Activated CD4-positive, alpha-beta memory T cell treated with anti-CD3 and anti-CD28 coated beads, Interleukin-2, amount 10 ng/mL, durations not matched to agents 7 days and 5 days (primary cell): ENCODE measurements around the gene EMILIN1. TPM values are rescaled to one million over a fixed set of nuclear protein-coding genes. Genes with fewer than 3 reads are reported as not detected.

Experiments used
- CTCF ChIA-PET: fragments of 350-600 bp; sonication (Branson Sonifier 250); formaldehyde crosslinking; loops from one replicate; lab custom pipeline; 2021; ENCODE audit warnings: antibody characterized with exemption, inconsistent platforms; lab: Charles Lee
- POLR2A ChIA-PET: fragments of 350-600 bp; sonication (Branson Sonifier 250); formaldehyde crosslinking; loops from one replicate; lab custom pipeline; 2021; ENCODE audit warnings: antibody characterized with exemption; lab: Charles Lee
- DNase-seq: peaks from one replicate; pipeline ENCODE4 v3.0.0-alpha.2; 2020
- H3K27ac Mint-ChIP-seq: one replicate; pipeline ENCODE4 v1.8.0; 2021; ENCODE audit warnings: mild to moderate bottlenecking, mixed read lengths
- H3K27me3 Mint-ChIP-seq: one replicate; pipeline ENCODE4 v1.8.0; 2021; ENCODE audit warnings: mixed read lengths
- H3K36me3 Mint-ChIP-seq: one replicate; pipeline ENCODE4 v1.8.0; 2021; ENCODE audit warnings: low read depth, mixed read lengths
- H3K4me1 Mint-ChIP-seq: one replicate; pipeline ENCODE4 v1.8.0; 2021; ENCODE audit warnings: mixed read lengths
- H3K4me3 Mint-ChIP-seq: one replicate; pipeline ENCODE4 v1.8.0; 2021; ENCODE audit warnings: mild to moderate bottlenecking, mixed read lengths
- H3K9me3 Mint-ChIP-seq: one replicate; pipeline ENCODE4 v1.8.0; 2021; ENCODE audit warnings: mixed read lengths
- total RNA-seq, 2 experiments: library from RNA; stranded (reverse); gene quantifications; one replicate each; pipeline ENCODE4 v1.2.3, GENCODE V29; 2021

Gene EMILIN1
- total RNA-seq, 2 experiments from 2014 or later: 0.70 to 0.78 TPM

DNA sequence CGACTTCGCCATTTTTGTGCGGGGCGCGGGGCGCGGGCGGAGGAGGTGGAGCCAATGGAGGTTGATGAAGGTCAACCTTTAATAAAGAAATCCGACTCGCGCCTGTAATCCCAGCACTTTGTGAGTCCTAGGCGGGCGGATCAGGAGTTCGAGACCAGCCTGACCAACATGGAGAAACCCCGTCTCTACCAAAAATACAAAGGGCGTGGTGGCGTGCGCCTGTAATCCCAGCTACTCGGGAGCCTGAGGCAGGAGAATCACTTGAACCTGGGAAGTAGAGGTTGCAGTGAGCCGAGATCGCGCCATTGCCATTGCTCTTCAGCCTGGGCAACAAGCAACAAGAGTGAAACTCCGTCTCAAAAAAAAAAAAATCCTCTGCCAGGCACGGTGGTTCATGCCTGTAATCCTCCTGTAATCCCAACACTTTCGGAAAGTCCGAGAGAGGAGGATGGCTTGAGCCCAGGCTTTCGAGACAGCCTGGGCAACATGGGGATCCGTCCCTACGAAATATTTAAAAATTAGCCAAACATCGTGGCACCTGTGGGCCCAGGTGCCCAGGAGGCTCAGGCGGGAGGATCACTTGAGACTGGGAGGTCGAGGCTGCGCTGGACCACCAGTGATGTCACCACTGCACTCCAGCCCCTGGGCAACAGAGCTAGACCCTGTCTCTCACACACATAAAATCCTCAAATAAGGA lies 56.5 kb downstream of the EMILIN1 start:
- POLR2A ChIA-PET: interaction anchor here (1.0 to 5.4 kb wide), 11 partner anchors 9 to 294 kb away, joined by 3 to 57 read pairs (median 8); partner anchors contain the start of genes ABHD1, AGBL5, ATRAID and MPV17
- peaks cover 34% of the 10 kb centered on the region for H3K4me1 Mint-ChIP-seq
- DNase-seq: no peak
- peak overlapping the region; percentile 96 for H3K4me3 Mint-ChIP-seq
- H3K9me3 Mint-ChIP-seq: no peaks in the 10 kb centered on the region
- H3K27ac Mint-ChIP-seq: peak overlapping the region; percentile 96
- peaks cover 38% of the 10 kb centered on the region for H3K36me3 Mint-ChIP-seq
- H3K27me3 Mint-ChIP-seq: peaks cover 2% of the 10 kb centered on the region
- CTCF ChIA-PET: interaction anchor here (1.5 to 2.9 kb wide), 6 partner anchors 11 to 168 kb away, joined by 3 to 26 read pairs (median 8); partner anchors contain the start of genes ABHD1 and TRIM54

DNA sequence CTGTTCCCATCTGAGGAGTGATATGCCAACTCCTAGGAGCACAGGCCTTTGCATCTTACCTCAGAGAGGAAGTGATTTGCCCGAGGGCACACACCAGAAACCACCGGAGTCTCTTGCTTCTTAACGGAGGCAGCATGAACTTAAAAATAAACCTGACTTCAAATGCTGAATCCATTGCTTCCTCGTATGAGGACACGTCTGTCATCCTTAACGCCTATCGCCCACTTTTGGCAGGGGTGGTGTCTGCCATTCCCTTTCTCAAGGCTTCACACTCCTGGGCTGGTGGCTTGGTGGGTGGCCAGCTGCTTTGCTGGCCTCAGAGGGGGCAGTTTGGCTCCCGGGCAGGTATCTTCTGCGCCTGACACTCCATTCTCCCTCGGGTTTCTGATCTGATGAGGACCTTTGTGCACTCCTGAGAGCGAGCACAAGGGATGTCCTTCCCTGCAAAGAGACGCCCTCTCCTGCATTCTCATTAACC lies 57.1 kb downstream of the EMILIN1 start:
- H3K4me3 Mint-ChIP-seq: peak overlapping the region; percentile 96
- DNase-seq: no peak
- ChIA-PET CTCF (interaction anchor here (0.7 to 2.9 kb wide), 2 partner anchors 12 to 144 kb away, joined by 3 to 26 read pairs; partner anchors contain the start of gene ABHD1), POLR2A (interaction anchor here (2.0 to 5.4 kb wide), 6 partner anchors 12 to 293 kb away, joined by 8 to 57 read pairs (median 12); partner anchors contain the start of genes ABHD1, AGBL5, NRBP1 and OST4)
- H3K9me3 Mint-ChIP-seq: no peaks in the 10 kb centered on the region
- H3K4me1 Mint-ChIP-seq: peaks cover 34% of the 10 kb centered on the region
- peaks cover 32% of the 10 kb centered on the region for H3K36me3 Mint-ChIP-seq
- H3K27me3 Mint-ChIP-seq: peaks cover 2% of the 10 kb centered on the region
- no peak overlapping the region for H3K27ac Mint-ChIP-seq

Other genes with a start within 250 kb of the EMILIN1 start
- not detected for gene DPYSL5, start 230.5 kb upstream of the EMILIN1 start, total RNA-seq
- gene MAPRE3, start 108.0 kb upstream of the EMILIN1 start, total RNA-seq: 1 to 10 TPM; 2.7 TPM
- 10 to 100 TPM; 80.4 to 80.7 TPM for gene TMEM214, start 45.6 kb upstream of the EMILIN1 start, total RNA-seq
- 10 to 100 TPM; 16.9 to 18.3 TPM for gene AGBL5, start 26.9 kb upstream of the EMILIN1 start, total RNA-seq
- gene OST4, start 7.0 kb upstream of the EMILIN1 start, total RNA-seq: 100 to 1,000 TPM; 305 to 312 TPM
- gene KHK, start 8.2 kb downstream of the EMILIN1 start, total RNA-seq: 1 to 10 TPM; 5.6 to 6.6 TPM
- 1 to 10 TPM in 1 of 2 experiments, under 1 TPM in 1; 0.75 to 1.2 TPM for gene CGREF1, start 40.5 kb downstream of the EMILIN1 start, total RNA-seq
- gene ABHD1, start 45.2 kb downstream of the EMILIN1 start, total RNA-seq: under 1 TPM; 0.13 to 0.20 TPM
- 10 to 100 TPM; 67.4 to 72.7 TPM for gene PREB, start 56.0 kb downstream of the EMILIN1 start, total RNA-seq
- gene PRR30, start 60.8 kb downstream of the EMILIN1 start, total RNA-seq: not detected
- gene TCF23, start 70.4 kb downstream of the EMILIN1 start, total RNA-seq: not detected
- gene ATRAID, start 133.4 kb downstream of the EMILIN1 start, total RNA-seq: 10 to 100 TPM; 94.9 to 97.8 TPM
- 10 to 100 TPM; 20.8 to 23.6 TPM for gene SLC5A6, start 133.7 kb downstream of the EMILIN1 start, total RNA-seq
- 10 to 100 TPM; 39.7 TPM for gene CAD, start 138.8 kb downstream of the EMILIN1 start, total RNA-seq
- under 1 TPM; 0.45 TPM for gene SLC30A3, start 184.4 kb downstream of the EMILIN1 start, total RNA-seq
- not detected for gene DNAJC5G, start 196.8 kb downstream of the EMILIN1 start, total RNA-seq
- under 1 TPM in 1 of 2 experiments, not detected in 1; 0.13 TPM for gene TRIM54, start 203.8 kb downstream of the EMILIN1 start, total RNA-seq
- gene UCN, start 229.8 kb downstream of the EMILIN1 start, total RNA-seq: 1 to 10 TPM; 2.2 to 3.0 TPM
- gene MPV17, start 244.5 kb downstream of the EMILIN1 start, total RNA-seq: 10 to 100 TPM; 83.3 to 83.9 TPM